ENCODE data around the gene ARHGAP6.

ARHGAP6 gene

GRCh38 chrX:11458170-11458569 lies 207.6 kb downstream of the ARHGAP6 start:
- DNase-seq, result no peak

- no peak for DNase-seq
Measured at GRCh38 chrX:11451151-11451550, 214.6 kb downstream of the ARHGAP6 start.

GRCh38 chrX:11450354-11450753 lies 215.4 kb downstream of the ARHGAP6 start:
- DNase-seq, result no peak

GRCh38 chrX:11449613-11450012 lies 216.1 kb downstream of the ARHGAP6 start:
- DNase-seq, result no peak

GRCh38 chrX:11447418-11447817 lies 218.3 kb downstream of the ARHGAP6 start:
- DNase-seq, result no peak

- DNase-seq, result no peak
Measured at GRCh38 chrX:11446949-11447348, 218.8 kb downstream of the ARHGAP6 start.

- DNase-seq, result no peak
Measured at GRCh38 chrX:11446336-11446735, 219.4 kb downstream of the ARHGAP6 start.

GRCh38 chrX:11445540-11445939 lies 220.2 kb downstream of the ARHGAP6 start:
- no peak for DNase-seq

- DNase-seq, result no peak
Measured at GRCh38 chrX:11444052-11444451, 221.7 kb downstream of the ARHGAP6 start.

GRCh38 chrX:11439846-11440245 lies 225.9 kb downstream of the ARHGAP6 start:
- peak; percentile 73 for DNase-seq

- DNase-seq, result no peak
Measured at GRCh38 chrX:11438767-11439166, 227.0 kb downstream of the ARHGAP6 start.

- no peak for DNase-seq
Measured at GRCh38 chrX:11438380-11438723, 227.4 kb downstream of the ARHGAP6 start.

GRCh38 chrX:11437642-11438379 lies 227.9 kb downstream of the ARHGAP6 start:
- peak; percentile 13 for DNase-seq

GRCh38 chrX:11435568-11435967 lies 230.2 kb downstream of the ARHGAP6 start:
- DNase-seq, result no peak

GRCh38 chrX:11434607-11435006 lies 231.1 kb downstream of the ARHGAP6 start:
- DNase-seq, result no peak

- DNase-seq, result no peak
Measured at GRCh38 chrX:11431786-11432185, 233.9 kb downstream of the ARHGAP6 start.

GRCh38 chrX:11430271-11430670 lies 235.4 kb downstream of the ARHGAP6 start:
- DNase-seq, result no peak

- DNase-seq, result no peak
Measured at GRCh38 chrX:11429538-11430085, 236.1 kb downstream of the ARHGAP6 start.

GRCh38 chrX:11427453-11428071 lies 238.2 kb downstream of the ARHGAP6 start:
- DNase-seq, result no peak

GRCh38 chrX:11426712-11427452 lies 238.8 kb downstream of the ARHGAP6 start:
- DNase-seq, result no peak

GRCh38 chrX:11424903-11425674 lies 240.6 kb downstream of the ARHGAP6 start:
- no peak for DNase-seq

GRCh38 chrX:11423949-11424348 lies 241.8 kb downstream of the ARHGAP6 start:
- DNase-seq, result no peak

GRCh38 chrX:11423362-11423818 lies 242.3 kb downstream of the ARHGAP6 start:
- no peak for DNase-seq
